Measurements from ENCODE around the gene LHPP. TPM values are rescaled to one million over a fixed set of nuclear protein-coding genes. Genes with fewer than 3 reads are reported as not detected.
A peak's percentile ranks its signal among the peaks of the same experiment; 100 is the strongest.

Gene LHPP
- total RNA-seq, 2 experiments from 2014 or later: 15.3 to 19.6 TPM

- Histone ChIP-seq H3K27ac (ENCODE audit: low read depth in 1 of 2, low read length in 2 of 2) (no peak overlapping the region), H3K9me3 (ENCODE audit: control insufficient read depth in 1 of 2, insufficient read depth in 1 of 2, low read length in 2 of 2) (no peaks in the 10 kb centered on the region), H3K27me3 (ENCODE audit: control insufficient read depth in 1 of 2, insufficient read depth in 2 of 2, low read length in 2 of 2) (no peaks in the 10 kb centered on the region), H3K4me3 (ENCODE audit: low read length) (no peak overlapping the region), H3K4me1 (ENCODE audit: insufficient read depth, low read length) (peaks cover 14% of the 10 kb centered on the region), H3K36me3 (ENCODE audit: insufficient read depth, low read length) (no peaks in the 10 kb centered on the region)
- CTCF ChIA-PET: interaction anchor here (1.3 to 4.1 kb wide), 2 partner anchors 13 to 28 kb away, joined by 3 to 15 read pairs; no protein-coding TSS in a partner anchor
- intact Hi-C loops (cut with DNase I, micrococcal nuclease): loop anchor here (5.0 to 10.0 kb wide), 4 partner anchors 326 to 1402 kb away; partner anchors contain the start of gene FAM53B (in 1 of the 2)
- H3K27ac Mint-ChIP-seq: no peak overlapping the region
- H3K4me1 Mint-ChIP-seq (ENCODE audit: low read depth): peaks cover 41% of the 10 kb centered on the region
- H3K9me3 Mint-ChIP-seq: no peaks in the 10 kb centered on the region
- ATAC-seq (ENCODE audit: poor library complexity) (no peak), DNase-seq (no peak)
- POLR2A ChIA-PET: interaction anchor here (1.1 to 2.8 kb wide), 2 partner anchors 45 to 385 kb away, joined by 3 to 21 read pairs; partner anchors contain the start of genes ABRAXAS2 and LHPP
- no peaks in the 10 kb centered on the region for H3K27me3 Mint-ChIP-seq
- no peak for TF ChIP-seq CTCF (IDR thresholded peaks at IDR 0.05)
- H3K4me3 Mint-ChIP-seq: peak overlapping the region; percentile 54
- peaks cover 5% of the 10 kb centered on the region for H3K36me3 Mint-ChIP-seq (ENCODE audit: low read depth)
These were observed 44.9 kb upstream of the LHPP start for GRCh38 chr10:124416733-124417132.

GRCh38 chr10:124417895-124418725, 43.5 kb upstream of the LHPP start:
- H3K36me3 ChIP-seq (ENCODE audit: insufficient read depth, low read length): no peaks in the 10 kb centered on the region
- peak overlapping the region in 1 of 2 donors; percentile 23 for H3K27ac ChIP-seq (ENCODE audit: low read depth in 1 of 2, low read length in 2 of 2)
- H3K9me3 Mint-ChIP-seq: no peaks in the 10 kb centered on the region
- peaks cover 7% of the 10 kb centered on the region for H3K27me3 Mint-ChIP-seq
- peak overlapping the region; percentile 75 for H3K4me3 ChIP-seq (ENCODE audit: low read length)
- intact Hi-C loops (cut with DNase I, micrococcal nuclease): loop anchor here (5.0 to 10.0 kb wide), 4 partner anchors 324 to 1403 kb away; partner anchors contain the start of gene FAM53B (in 1 of the 2)
- peaks cover 14% of the 10 kb centered on the region for H3K4me1 ChIP-seq (ENCODE audit: insufficient read depth, low read length)
- no peaks in the 10 kb centered on the region for H3K9me3 ChIP-seq (ENCODE audit: control insufficient read depth in 1 of 2, insufficient read depth in 1 of 2, low read length in 2 of 2)
- peak overlapping the region; percentile 82 for H3K27ac Mint-ChIP-seq
- ATAC-seq (ENCODE audit: poor library complexity) (peak; percentile 12), DNase-seq (peak; percentile 18 to 67 (median 28))
- peak overlapping the region; percentile 85 for H3K4me3 Mint-ChIP-seq
- POLR2A ChIA-PET: interaction anchor here (1.1 to 2.8 kb wide), 5 partner anchors 14 to 498 kb away, joined by 3 to 21 read pairs (median 6); partner anchors contain the start of genes ABRAXAS2 and LHPP
- H3K27me3 ChIP-seq (ENCODE audit: control insufficient read depth in 1 of 2, insufficient read depth in 2 of 2, low read length in 2 of 2): peaks cover 0 to 3% of the 10 kb centered on the region in 2 experiments
- no peaks in the 10 kb centered on the region for H3K36me3 Mint-ChIP-seq (ENCODE audit: low read depth)
- TF ChIP-seq CTCF (IDR thresholded peaks at IDR 0.05): no peak
- H3K4me1 Mint-ChIP-seq (ENCODE audit: low read depth): peaks cover 41% of the 10 kb centered on the region
- CTCF ChIA-PET: interaction anchor here (0.7 to 4.1 kb wide), 8 partner anchors 13 to 424 kb away, joined by 3 to 15 read pairs (median 4); partner anchors contain the start of gene LHPP

GRCh38 chr10:124418726-124419501, 42.7 kb upstream of the LHPP start, which contains the start of gene OAT:
OAT (minus strand) TSS chr10:124418923; CDS start chr10:124412171, 6,752 bp downstream.
- H3K4me3 ChIP-seq (ENCODE audit: low read length): peak within 1 kb of the TSS; percentile 75
- peaks cover 0 to 3% of the 10 kb centered on the region in 2 experiments for H3K27me3 ChIP-seq (ENCODE audit: control insufficient read depth in 1 of 2, insufficient read depth in 2 of 2, low read length in 2 of 2)
- Mint-ChIP-seq H3K9me3 (no peaks in the 10 kb centered on the region), H3K36me3 (ENCODE audit: low read depth) (no peaks in the 10 kb centered on the region), H3K27me3 (peaks cover 9% of the 10 kb centered on the region), H3K27ac (peak within 1 kb of the TSS; percentile 82), H3K4me3 (peak within 1 kb of the TSS; percentile 92), H3K4me1 (ENCODE audit: low read depth) (peaks cover 41% of the 10 kb centered on the region)
- no peaks in the 10 kb centered on the region for H3K9me3 ChIP-seq (ENCODE audit: control insufficient read depth in 1 of 2, insufficient read depth in 1 of 2, low read length in 2 of 2)
- DNase-seq (peak; percentile 91 to 98 (median 96)), ATAC-seq (ENCODE audit: poor library complexity) (peak; percentile 97)
- H3K27ac ChIP-seq (ENCODE audit: low read depth in 1 of 2, low read length in 2 of 2): peak within 1 kb of the TSS; percentile 23 to 44
- intact Hi-C loops (cut with DNase I, micrococcal nuclease): loop anchor here (1.0 to 10.0 kb wide), 5 partner anchors 40 to 1404 kb away; partner anchors contain the start of gene FAM53B (in 1 of the 2)
- no peaks in the 10 kb centered on the region for H3K36me3 ChIP-seq (ENCODE audit: insufficient read depth, low read length)
- POLR2A ChIA-PET: interaction anchor here (0.6 to 2.8 kb wide), 4 partner anchors 15 to 497 kb away, joined by 3 to 21 read pairs (median 5); partner anchors contain the start of gene LHPP
- H3K4me1 ChIP-seq (ENCODE audit: insufficient read depth, low read length): peaks cover 14% of the 10 kb centered on the region
- TF ChIP-seq CTCF (IDR thresholded peaks at IDR 0.05): no peak
- CTCF ChIA-PET: interaction anchor here (0.9 to 4.1 kb wide), 5 partner anchors 14 to 424 kb away, joined by 3 to 15 read pairs (median 5); partner anchors contain the start of gene LHPP

Measured in CD4-positive, alpha-beta T cell (primary cell).